ENCODE results near the gene PDSS2. TPM values are rescaled to one million over a fixed set of nuclear protein-coding genes. Genes with fewer than 3 reads are reported as not detected.
A peak's percentile ranks its signal among the peaks of the same experiment; 100 is the strongest.

PDSS2 gene
- total RNA-seq, 1 donor from 2014 or later = 12.2 TPM

DNA sequence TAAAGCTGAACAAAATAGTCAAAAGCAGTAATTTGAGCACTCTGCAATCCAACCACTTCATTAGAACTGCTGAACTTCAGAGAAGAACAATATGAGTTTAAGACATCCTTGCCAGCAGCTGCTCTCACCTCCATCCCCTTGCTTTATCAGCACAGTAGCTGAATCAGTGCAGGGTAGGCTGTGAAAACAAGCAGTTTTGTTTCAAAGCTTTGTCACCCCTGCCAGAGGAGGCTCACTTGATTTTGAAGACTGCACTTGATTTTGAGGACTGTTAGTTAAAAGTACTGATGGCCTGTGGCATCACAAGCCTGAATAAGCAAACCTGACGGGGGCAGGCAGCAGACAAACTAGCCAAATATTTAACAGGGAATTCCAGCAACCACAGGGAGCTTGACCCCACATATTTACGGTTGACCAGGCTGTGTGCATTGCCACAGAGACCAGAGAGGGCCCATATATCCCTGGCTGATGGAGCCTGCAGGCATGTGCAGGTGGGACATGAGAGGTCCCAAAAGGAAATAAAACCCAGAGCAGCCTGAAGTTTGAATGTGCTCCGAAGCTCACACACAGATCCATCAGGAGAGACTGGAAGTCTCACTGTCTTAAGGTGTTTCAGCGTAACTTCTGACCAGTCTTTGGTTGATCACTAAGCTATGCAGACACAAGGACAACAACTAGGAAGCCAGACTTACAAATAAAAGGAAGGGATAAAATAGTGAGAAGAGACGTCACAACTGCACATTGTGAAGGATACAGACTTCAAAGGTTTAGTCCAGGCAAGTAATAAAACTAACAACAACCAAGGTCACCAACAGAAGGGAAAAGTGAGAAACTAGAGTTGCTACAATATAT is 97.4 kb downstream of the PDSS2 start:
- DNase-seq (ENCODE audit: low read depth) = peak; percentile 78

DNA sequence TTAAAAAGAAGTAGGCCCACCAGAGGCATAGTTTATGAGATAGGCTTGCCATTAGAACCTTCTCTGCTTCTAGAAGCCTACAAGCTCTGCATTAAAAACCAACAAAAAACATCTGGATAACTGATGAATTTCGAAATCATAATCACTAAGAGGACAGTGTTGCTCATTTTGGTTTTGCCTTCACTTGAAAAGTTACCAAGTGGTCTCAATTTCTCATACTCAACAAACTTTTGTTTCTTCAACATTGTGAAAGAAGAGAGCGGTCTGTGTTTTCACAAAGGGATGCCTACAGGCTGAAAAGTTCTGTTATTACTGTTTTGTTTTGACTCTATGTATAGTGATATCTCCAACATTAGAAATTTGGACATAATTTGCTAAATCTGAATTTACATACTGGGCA is 98.9 kb downstream of the PDSS2 start:
- no peak for DNase-seq (ENCODE audit: low read depth)

DNA sequence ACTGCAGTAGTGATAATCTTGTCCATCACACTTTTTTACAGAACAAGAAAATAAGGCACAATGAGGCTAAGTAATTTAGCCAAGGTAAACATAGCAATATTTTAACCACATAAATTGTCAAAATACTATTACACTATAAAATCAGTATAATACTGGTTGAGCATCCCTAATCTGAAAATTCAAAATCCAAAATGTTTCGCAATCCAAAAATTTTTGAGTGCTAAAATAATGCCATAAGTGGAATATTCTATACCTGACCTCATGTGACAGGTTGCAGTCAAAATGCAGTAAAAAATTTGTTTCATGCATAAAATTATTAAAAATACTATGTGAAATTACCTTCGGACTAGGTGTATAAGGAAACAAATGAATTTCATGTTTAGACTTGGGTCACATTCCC is 101.5 kb downstream of the PDSS2 start:
- DNase-seq (ENCODE audit: low read depth) = no peak

DNA sequence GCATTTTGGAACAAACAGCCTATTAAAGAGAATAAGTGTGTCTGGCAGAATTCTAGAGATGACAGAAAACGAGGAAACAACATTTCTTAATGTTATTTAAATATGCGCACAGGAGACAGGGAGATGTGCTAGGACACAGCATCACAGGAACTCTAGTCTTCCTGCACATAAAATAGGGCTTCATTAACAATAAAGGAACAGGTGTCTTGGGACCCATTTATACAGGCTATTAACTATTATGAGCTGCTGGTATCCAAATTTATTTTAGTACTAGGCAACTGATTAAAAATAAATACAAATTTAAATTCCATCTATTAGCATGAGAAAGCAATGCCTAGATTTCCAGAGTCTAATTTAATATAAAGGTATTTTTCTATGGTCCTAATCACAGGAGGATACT is 102.3 kb downstream of the PDSS2 start:
- DNase-seq (ENCODE audit: low read depth) = no peak

DNA sequence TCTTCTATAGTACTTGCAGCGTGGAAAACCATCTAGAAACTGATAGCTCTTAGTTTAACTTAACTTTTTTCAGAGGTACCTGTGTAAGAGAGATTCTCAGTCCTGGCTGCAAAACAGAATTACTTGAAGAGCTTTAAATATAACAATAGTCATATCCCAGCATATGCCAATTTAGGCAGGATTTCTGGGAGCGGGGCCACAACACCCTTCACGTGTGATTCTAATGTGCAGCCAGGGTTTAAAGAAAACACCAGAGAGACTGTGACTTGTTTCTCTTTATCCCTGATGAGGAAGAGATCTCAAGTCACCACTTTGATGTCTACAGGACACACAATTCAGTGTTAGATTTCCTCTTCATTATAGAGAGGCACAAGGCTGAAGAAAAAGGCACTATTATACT is 103.7 kb downstream of the PDSS2 start:
- DNase-seq (ENCODE audit: low read depth) = no peak

DNA sequence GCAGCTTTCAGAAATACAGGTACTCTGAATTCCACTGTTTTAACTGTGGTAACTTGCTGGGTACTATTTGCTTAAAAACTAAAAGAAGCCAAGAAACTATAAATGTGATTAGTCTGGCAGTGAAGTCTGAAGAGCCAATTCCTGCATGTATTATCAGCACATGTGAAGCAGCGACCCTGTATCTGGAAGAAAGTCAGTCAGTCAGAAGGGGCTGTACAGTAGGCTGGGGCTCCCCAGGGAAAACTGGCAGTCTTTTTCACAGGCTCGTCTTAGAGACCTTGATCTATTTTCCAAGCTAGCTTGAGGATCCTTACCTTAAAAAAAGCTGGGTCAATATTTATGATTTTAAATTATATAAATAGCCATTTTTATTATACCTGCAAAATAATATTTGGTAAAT is 104.9 kb downstream of the PDSS2 start:
- DNase-seq (ENCODE audit: low read depth) = no peak

DNA sequence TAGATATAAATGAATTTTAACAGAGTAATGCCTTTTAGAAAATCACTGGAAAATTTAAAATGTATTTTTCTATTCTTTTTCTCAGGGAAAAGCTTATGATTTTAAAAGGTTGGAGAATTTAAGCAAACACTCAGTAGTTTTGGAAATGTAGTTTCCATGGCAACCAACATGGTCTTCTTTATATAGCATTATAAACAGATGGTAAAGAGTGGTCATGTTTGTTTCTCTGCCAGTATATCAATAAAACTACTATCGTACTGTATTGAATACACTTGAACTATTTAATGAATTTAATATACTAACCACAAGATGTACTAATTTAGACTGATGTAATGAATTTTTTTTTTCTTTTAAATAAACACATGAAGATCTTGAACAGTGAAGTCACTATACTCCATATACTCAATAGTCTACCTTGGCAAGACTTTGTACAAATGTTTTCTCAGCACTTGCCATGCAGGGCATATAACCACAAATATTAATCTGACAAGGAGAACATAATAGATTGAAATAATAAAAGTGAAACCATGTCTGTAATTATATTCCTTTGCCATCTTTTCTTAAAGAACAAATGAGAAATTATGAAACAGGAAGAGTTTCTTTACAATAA is 105.5 kb downstream of the PDSS2 start:
- no peak for DNase-seq (ENCODE audit: low read depth)

DNA sequence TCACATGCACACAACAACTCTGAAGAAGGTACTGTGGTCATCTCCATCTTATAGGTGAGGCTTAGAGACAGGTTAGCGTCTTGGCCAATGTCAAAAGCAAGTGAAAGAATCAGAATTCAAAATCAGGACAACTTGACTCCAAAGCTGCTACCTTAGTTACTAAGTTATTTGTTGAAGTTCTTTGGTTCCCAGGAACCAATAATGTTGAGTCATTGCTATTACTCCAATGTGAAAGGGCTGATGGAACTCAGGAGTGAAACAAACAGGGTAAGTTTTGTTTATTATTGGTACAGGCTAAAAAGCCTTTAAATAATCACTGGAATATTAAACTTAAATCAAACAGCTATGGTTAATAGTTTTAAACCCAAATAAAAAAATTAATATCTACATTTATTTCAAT is 111.1 kb downstream of the PDSS2 start:
- DNase-seq (ENCODE audit: low read depth) = peak; percentile 65

DNA sequence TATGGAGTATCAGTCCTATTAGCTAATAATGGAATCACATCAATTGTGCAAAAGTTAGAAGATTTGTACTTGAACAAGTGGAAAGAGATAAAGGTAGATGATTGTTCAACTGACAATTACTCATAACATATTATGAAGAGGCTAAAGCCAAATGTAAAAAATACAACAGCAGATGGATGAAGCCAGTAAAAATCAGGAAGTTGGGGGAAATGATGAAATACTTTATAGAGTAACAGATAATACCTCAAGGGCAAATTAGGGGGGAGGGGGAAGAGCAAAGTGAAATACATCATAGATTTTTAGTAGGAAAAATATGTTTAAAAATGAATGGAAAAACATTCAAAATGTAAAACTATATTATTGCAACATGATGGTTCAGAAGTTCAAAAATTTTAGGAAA is 114.0 kb downstream of the PDSS2 start:
- no peak for DNase-seq (ENCODE audit: low read depth)

DNA sequence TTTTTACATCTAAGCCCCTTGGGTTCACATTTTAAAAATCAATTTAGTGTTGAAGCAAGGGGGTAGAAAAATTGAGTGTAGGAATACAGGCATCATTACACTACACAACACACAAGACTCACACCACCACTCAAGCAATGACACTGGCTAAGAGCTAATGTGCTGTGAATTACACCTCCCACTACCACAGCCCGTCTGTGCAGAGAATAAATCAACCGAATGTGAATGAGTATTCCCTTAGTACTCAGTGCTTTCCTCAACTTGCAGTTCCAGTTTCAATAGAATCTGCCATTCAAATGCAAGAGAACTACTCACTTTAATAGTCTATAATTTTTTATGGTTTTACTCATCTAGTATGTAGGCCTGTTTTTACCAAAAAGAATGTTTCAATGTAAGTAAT is 114.4 kb downstream of the PDSS2 start:
- DNase-seq (ENCODE audit: low read depth) = no peak

DNA sequence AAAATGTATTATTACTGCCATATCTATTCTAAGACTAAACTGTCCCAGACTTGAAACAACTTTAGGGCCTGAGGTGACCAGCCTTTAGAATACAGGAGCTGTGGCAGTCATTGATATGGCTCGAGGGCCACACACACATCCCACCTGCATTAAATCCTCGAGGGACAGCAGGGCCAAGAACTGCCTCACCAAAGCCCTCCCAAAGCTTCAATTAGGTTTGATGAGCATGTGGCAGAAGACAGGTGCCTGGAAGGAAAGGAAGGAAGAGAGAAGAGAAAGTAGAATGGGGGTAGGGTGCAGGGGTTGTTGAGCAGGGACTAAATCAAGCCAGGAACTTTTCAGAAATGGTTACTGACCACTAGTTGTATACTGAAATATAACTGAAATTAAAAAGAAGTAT is 115.0 kb downstream of the PDSS2 start:
- DNase-seq (ENCODE audit: low read depth) = no peak

DNA sequence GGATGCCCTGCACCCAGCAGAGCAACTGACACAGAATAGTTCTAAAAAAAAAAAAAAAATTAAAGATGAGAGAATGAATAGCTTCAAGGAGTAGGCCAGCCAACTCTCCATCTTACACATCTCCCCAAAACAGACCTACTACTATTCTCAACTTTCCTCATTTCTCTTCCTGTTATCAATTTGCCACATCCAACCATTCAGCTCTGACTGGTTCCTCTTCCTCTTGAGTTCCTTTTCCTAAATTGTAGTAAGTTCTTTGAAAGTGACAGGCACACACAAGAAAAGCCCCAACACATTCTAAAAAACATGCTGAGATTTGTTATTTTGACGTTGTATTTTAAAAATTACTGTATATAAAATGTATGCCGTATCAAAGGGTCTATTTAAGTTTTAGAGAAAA is 117.2 kb downstream of the PDSS2 start:
- no peak for DNase-seq (ENCODE audit: low read depth)

DNA sequence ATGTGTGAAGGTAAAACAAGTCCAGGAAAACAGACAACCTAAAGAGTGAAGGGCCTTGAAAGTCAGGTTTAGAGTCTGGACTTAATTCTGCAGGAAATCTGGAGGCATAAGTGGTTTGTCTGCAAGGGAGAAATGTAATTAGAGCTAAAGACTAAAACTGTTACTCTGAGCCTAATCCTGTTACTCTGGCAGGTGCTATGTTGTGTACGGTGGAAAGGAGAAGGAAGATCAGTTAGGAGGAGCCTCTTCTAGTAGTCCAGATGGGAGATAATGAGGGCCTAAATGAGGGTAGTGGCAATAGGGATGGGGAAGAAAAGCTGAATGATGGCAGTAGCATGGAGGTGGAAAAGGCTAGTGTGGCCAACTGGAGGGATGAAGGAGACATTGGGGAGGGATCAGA is 118.5 kb downstream of the PDSS2 start:
- no peak for DNase-seq (ENCODE audit: low read depth)

DNA sequence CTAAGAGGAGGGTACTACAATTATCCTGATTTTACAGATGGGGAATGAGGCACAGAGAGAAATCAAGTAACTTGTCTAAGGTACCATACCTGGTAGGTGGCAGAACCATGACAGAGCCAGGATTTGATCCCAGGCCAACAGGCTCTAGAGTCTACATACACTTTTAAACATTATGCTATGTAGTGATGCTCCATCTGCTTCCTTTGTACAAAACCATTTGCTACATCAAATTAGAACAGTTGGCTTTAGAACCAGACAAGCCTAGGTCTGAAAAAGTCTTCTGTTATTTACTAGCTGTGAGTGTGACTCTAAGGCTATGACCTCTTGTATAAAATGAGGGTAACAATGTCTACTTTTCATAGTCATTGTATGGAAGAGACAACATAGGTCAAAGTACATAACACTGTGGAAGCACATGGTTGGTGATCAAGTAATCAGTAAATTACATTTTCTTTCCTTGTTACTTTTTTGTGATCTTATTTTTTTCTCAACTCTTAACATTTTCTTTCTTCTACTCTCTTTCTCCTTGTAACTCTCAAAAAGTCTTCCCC is 122.1 kb downstream of the PDSS2 start:
- DNase-seq (ENCODE audit: low read depth) = no peak

DNA sequence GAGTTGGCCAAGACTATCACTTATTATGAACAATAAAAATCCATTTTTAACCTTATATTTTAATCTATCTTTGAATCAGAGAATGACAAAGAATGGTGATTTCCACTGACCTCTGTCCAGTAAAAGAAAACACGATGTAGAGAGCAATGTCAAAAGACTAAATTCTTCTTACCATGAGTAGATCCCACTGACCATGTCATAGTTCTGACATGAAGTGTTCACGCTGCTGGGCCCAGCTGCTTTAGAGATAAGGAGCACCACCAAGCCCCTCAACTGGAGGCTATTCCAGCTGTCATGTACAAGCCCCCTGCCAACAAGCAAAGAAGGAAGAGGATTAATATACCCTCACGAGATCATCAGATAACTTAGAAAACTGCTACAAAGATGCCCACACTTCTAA is 125.3 kb downstream of the PDSS2 start:
- DNase-seq (ENCODE audit: low read depth) = no peak

DNA sequence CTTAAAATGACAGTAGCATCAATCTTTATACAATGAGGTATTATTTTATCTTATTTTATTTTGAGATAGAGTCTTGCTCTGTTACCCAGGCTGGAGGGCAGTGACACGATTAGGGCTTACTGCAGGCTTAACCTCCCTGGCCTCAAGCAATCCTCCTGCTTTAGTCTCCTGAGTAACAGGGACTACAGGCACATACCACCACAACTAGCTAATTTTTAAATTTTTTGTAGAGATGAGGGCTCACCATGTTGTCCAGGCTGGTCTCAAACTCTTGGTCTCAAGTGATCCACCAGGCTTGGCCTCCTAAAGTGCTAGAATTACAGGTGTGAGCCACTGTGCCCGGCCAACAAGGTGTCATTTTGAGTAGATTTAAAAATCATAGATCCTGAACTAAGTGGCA is 125.9 kb downstream of the PDSS2 start:
- DNase-seq (ENCODE audit: low read depth) = no peak

DNA sequence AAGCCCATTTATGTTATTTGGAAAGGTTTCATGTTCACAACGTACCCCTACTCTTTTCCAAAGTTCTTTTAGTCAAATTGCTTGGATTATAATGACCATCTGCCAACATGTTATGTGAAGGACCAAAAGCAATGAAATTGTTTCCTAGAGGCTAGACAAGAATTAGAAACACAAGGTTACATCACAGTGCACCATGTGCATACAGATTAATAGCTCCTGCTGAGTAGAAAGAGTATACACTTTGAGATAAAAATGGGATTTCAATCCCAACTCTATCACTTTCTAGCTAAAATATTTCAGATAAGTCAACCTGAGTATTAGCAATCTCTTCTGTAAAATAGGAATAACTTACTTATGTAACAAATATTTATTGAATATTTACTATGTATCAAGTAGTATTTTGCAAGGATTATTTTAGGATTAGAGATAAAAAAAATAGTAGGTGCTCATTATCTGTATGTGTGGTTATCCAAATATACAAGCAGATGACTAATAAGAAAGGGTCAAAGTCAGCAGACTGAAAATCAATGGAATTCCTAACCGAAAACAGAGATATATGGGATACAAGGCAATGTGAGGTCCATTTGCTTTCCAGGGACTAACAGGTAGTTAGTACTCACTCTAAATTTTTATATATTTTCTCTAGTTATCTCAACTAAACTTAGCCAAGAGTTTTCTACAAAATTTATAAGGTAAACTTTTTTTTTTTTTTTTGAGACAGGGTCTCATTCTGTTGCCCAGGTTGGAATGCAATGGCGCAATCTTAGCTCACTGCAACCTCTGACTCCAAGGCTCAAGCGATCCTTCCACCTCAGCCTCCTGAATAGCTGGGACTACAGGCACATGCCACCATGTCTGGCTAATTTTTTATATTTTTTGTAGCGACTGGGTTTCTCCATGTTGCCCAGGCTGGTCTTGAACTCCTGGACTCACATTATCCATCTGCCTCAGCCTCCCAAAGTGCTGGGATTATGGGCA is 127.7 kb downstream of the PDSS2 start:
- DNase-seq (ENCODE audit: low read depth) = no peak

DNA sequence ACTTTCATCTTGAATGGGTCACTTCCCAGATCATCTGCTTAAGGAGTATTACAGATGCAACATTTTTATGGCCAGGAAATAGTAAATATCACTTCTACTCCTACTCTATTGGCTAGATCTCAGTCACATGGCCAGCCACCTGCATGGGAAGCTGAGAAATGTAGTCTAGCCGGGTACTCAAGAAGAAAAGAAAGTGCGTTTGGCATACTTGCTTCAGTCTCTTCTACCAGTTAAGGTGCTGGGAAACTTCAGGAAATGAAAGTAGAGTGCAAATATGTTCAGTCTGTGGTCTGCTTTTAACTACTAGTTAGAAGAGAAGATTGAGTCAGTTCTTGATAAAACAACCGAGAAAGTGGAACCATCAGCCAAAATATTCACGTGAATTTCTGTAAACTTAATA is 129.2 kb downstream of the PDSS2 start:
- DNase-seq (ENCODE audit: low read depth) = peak; percentile 31

DNA sequence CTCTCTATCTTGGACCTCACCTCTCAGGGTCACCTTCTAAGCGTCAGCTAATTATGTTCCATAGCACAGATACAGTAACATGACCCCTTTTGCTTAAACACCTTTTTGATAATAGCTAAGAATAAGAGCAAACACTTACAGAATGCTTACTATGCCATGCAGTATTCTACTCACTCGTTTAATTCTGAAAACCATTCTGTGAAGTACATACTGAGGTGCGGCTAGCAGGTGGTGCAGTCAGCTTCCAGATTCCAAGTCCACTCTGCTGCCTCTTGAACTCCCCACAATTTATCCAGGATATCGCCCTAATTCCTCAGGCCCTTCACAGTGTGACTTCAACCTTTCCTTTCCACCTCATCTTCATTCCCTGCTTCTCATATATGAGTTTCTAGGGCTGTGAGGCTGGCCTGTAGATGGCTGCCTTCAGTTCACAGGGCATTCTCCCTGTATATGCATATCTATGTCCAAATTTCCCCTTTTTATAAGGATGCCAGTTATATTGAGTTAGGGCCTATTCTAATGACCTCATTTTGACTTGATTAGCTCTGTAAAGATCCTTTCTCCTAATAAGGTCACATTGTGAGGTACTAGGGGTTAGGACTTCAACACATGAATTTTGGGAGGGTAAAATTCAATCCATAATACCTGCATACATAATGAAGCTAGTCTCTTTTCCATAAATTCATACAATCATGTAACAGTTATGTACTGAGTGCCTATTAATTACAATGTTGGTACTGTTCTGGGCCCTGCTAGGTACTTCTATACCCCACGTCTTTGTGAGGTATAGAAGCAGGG is 130.1 kb downstream of the PDSS2 start:
- no peak for DNase-seq (ENCODE audit: low read depth)

DNA sequence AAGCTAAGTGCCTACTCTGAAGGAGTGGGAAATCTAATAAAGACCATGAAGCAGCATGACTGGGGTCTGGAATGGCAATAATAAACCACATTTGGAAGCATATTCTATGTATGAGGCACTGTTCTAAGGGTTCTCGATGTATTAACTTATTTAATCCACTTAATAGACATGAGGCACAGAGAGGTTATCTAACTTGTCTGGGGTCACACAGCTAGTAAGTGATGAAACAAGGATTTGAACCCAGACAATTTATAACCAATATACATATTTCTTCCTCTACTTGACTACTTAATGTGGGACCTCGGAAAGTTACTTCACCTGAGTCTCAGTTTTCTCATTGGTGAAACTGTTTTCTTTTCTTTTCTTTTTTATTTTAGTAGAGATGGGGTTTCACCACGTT is 131.3 kb downstream of the PDSS2 start:
- DNase-seq (ENCODE audit: low read depth) = no peak

DNA sequence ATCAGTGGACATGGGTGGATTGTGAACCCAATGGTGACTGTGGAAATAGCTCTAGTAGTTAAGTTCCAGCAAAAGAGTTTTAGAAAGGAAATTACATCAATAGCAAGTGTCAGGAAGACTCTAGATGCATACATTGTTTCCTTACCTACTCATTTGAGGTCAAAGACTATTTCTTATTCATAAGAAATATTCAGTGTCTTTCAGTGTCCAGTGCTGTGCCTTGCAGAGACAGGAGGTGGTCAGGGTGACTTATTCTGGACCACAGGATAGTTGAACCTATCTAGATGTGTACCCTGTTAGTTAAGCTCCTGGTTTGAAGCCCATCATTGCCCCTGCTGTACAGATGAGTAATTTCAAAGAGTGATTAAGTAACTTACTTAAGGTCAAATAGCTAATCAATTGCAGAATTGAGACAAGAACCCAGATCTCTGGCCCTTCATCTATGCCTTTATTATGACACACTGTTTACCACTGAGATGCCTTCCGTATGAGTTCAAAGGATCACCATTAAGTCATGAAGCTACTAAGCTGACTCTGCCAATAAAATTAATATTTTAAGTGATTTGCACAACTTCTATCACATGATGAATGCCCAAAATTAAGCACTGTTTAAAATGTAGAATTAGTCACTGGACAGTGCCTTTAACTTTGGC is 136.1 kb downstream of the PDSS2 start:
- DNase-seq (ENCODE audit: low read depth) = no peak

Measured in renal cortical epithelial cell (primary cell).